ENCODE data around the gene RPL10. TPM values are rescaled to one million over a fixed set of nuclear protein-coding genes. Genes with fewer than 3 reads are reported as not detected.

Gene RPL10
- total and polyA plus RNA-seq, 2 of the 8 experiments (the other 6 are each of a cell fraction or from before 2014, with no cell fraction given), result 2,633 to 4,293 TPM

GRCh38 chrX:154445776-154446175, 47.6 kb downstream of the RPL10 start:
- DNase-seq (ENCODE audit: low read depth in 1 of 2, low spot score in 2 of 2) (no peak), FAIRE-seq (no peak)
- Histone ChIP-seq H3K36me3 (ENCODE audit: control insufficient read depth in 2 of 4, insufficient read depth in 4 of 4, low read length in 3 of 4) (peaks cover 0 to 26% (median 12%) of the 10 kb centered on the region in 4 experiments; a peak in 5 of 8 replicates), H3K4ac (replicated peaks; ENCODE audit: insufficient read length, low read depth, low read length) (no peak overlapping the region), H3K56ac (replicated peaks; ENCODE audit: insufficient read length, low read depth, low read length) (no peak overlapping the region), H3K27me3 (replicated peaks in 1 of 4; ENCODE audit: control insufficient read depth in 3 of 4, extremely low read depth in 1 of 4, insufficient read depth in 3 of 4, low read length in 3 of 4) (no peaks in the 10 kb centered on the region), H3K9me3 (ENCODE audit: insufficient read depth in 2 of 2, low read depth in 1 of 2, low read length in 1 of 2) (no peaks in the 10 kb centered on the region), H3K4me2 (ENCODE audit: insufficient read depth in 1 of 2, low read depth in 2 of 2, low read length in 2 of 2) (no peak overlapping the region), H2BK20ac (ENCODE audit: low read length) (no peak overlapping the region), H2BK12ac (ENCODE audit: low read depth, low read length) (no peak overlapping the region), H4K8ac (ENCODE audit: extremely low read depth, insufficient read depth, low read length) (no peak overlapping the region), H3K23me2 (ENCODE audit: low read depth, low read length) (peaks cover 3% of the 10 kb centered on the region; the same call in 1 of the 2 replicates), H3K27ac (ENCODE audit: low read depth, low read length) (no peak overlapping the region), H3K14ac (ENCODE audit: insufficient read length) (no peak overlapping the region), H4K91ac (replicated peaks; ENCODE audit: insufficient read length, low read length) (no peak overlapping the region), H3K79me1 (ENCODE audit: low read depth, low read length) (no peaks in the 10 kb centered on the region; the same call in 1 of the 2 replicates), H2BK5ac (ENCODE audit: low read depth, low read length) (no peak overlapping the region), H3K18ac (ENCODE audit: extremely low read depth, low read length) (no peak overlapping the region), H2BK15ac (ENCODE audit: low read length) (no peak overlapping the region), H4K20me1 (replicated peaks in 1 of 2; ENCODE audit: control insufficient read depth in 1 of 2, insufficient read depth in 2 of 2, low read length in 2 of 2) (peaks cover 0 to 2% of the 10 kb centered on the region in 2 experiments), H3K4me3 (ENCODE audit: extremely low read depth in 1 of 4, insufficient read depth in 2 of 4, low read depth in 3 of 4, low read length in 4 of 4) (no peak overlapping the region), H2AFZ (ENCODE audit: low read length) (no peak overlapping the region), H3K9ac (replicated peaks in 1 of 4; ENCODE audit: extremely low read depth in 1 of 4, low read depth in 3 of 4, low read length in 3 of 4) (no peak overlapping the region), H2AK5ac (ENCODE audit: low read depth, low read length) (no peak overlapping the region), H4K5ac (ENCODE audit: insufficient read length, low read depth, low read length) (no peak overlapping the region), H3K23ac (ENCODE audit: insufficient read length) (no peak overlapping the region), H2BK120ac (replicated peaks; ENCODE audit: low read depth, low read length) (no peak overlapping the region), H3K79me2 (ENCODE audit: control insufficient read depth in 1 of 2, insufficient read depth in 2 of 2, low read length in 2 of 2) (no peaks in the 10 kb centered on the region; a peak in 1 of 4 replicates), H3K4me1 (replicated peaks in 1 of 4; ENCODE audit: control insufficient read depth in 3 of 4, insufficient read depth in 4 of 4, low read length in 3 of 4) (peaks cover 0 to 4% (median 0%) of the 10 kb centered on the region in 4 experiments; a peak in 1 of 7 replicates)
- WGBS, 2 experiments (ENCODE audit: extremely low coverage in 1 of 2, insufficient coverage in 1 of 2, insufficient read length in 1 of 2, insufficient replicate concordance in 2 of 2, low coverage in 1 of 2, low lambda C conversion rate in 2 of 2, missing lambda C conversion rate in 1 of 2), result 98% methylated on average over 11 of the region's 16 CpGs; no CpG with 5 or more reads in 1 of the 2 experiments
- ChIA-PET CTCF (ENCODE audit: partially characterized antibody) (interaction anchor here (0.6 to 1.6 kb wide), 6 partner anchors 20 to 266 kb away, joined by 3 read pairs; partner anchors contain the start of gene SLC10A3), POLR2A (ENCODE audit: partially characterized antibody) (interaction anchor here (1.0 to 1.7 kb wide), 4 partner anchors 15 to 76 kb away, joined by 3 to 4 read pairs (median 4); partner anchors contain the start of gene RPL10)
- no peak for TF ChIP-seq SP2 (IDR thresholded peaks at IDR 0.05; ENCODE audit: low read length)
- no peak for TF ChIP-seq ASH2L (IDR thresholded peaks at IDR 0.05; ENCODE audit: low read length)
- TF ChIP-seq SIX5 (IDR thresholded peaks at IDR 0.05; ENCODE audit: low read depth, low read length), result no peak
- TF ChIP-seq HDAC2 (IDR thresholded peaks at IDR 0.05; ENCODE audit: borderline replicate concordance in 1 of 2, low read depth in 2 of 2, low read length in 2 of 2), result no peak
- TF ChIP-seq ATF2 (IDR thresholded peaks at IDR 0.05; ENCODE audit: low read length), result no peak
- TF ChIP-seq KDM4A (IDR thresholded peaks at IDR 0.05; ENCODE audit: low read depth, low read length, severe bottlenecking), result no peak
- TF ChIP-seq CREB1 (IDR thresholded peaks at IDR 0.05), result no peak
- no peak for TF ChIP-seq HDAC6 (IDR thresholded peaks at IDR 0.05; ENCODE audit: low read depth, low read length)
- no peak for TF ChIP-seq SP4 (IDR thresholded peaks at IDR 0.05; ENCODE audit: low read length)
- no peak for TF ChIP-seq GTF2F1 (IDR thresholded peaks at IDR 0.05; ENCODE audit: borderline replicate concordance, low read depth, low read length)
- no peak for TF ChIP-seq EP300 (IDR thresholded peaks at IDR 0.05; ENCODE audit: borderline replicate concordance in 1 of 2, low read depth in 2 of 2, low read length in 2 of 2)
- no peak for TF ChIP-seq RXRA (IDR thresholded peaks at IDR 0.05; ENCODE audit: insufficient read depth, low read depth, low read length)
